Stimulated activated CD8-positive, alpha-beta memory T cell treated with anti-CD3 and anti-CD28 coated beads, Interleukin-4, amount 100 ng/mL, for 48 hours (primary cell): Measurements from ENCODE around the gene SLC13A1.
"Not testable (repeated sequence)": the region's sequence is repeated elsewhere in the genome, so short reads cannot be mapped to it uniquely, and the experiment has no call there.

Experiments used
- DNase-seq: peaks from one replicate; pipeline ENCODE4 v3.0.0-alpha.2; 2020

SLC13A1 gene, protein sequence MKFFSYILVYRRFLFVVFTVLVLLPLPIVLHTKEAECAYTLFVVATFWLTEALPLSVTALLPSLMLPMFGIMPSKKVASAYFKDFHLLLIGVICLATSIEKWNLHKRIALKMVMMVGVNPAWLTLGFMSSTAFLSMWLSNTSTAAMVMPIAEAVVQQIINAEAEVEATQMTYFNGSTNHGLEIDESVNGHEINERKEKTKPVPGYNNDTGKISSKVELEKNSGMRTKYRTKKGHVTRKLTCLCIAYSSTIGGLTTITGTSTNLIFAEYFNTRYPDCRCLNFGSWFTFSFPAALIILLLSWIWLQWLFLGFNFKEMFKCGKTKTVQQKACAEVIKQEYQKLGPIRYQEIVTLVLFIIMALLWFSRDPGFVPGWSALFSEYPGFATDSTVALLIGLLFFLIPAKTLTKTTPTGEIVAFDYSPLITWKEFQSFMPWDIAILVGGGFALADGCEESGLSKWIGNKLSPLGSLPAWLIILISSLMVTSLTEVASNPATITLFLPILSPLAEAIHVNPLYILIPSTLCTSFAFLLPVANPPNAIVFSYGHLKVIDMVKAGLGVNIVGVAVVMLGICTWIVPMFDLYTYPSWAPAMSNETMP

GRCh38 chr7:123199883-123200282 lies at the start of gene SLC13A1:
SLC13A1 (minus strand) TSS chr7:123199969; CDS start chr7:123199946, 23 bp downstream.
- DNase-seq: no peak

- DNase-seq: no peak
Observed at GRCh38 chr7:123244768-123245167, 45.0 kb upstream of the SLC13A1 start.

GRCh38 chr7:123242467-123243092 lies 42.8 kb upstream of the SLC13A1 start:
- DNase-seq: no peak

GRCh38 chr7:123241809-123242208 lies 42.0 kb upstream of the SLC13A1 start:
- no peak for DNase-seq

DNA sequence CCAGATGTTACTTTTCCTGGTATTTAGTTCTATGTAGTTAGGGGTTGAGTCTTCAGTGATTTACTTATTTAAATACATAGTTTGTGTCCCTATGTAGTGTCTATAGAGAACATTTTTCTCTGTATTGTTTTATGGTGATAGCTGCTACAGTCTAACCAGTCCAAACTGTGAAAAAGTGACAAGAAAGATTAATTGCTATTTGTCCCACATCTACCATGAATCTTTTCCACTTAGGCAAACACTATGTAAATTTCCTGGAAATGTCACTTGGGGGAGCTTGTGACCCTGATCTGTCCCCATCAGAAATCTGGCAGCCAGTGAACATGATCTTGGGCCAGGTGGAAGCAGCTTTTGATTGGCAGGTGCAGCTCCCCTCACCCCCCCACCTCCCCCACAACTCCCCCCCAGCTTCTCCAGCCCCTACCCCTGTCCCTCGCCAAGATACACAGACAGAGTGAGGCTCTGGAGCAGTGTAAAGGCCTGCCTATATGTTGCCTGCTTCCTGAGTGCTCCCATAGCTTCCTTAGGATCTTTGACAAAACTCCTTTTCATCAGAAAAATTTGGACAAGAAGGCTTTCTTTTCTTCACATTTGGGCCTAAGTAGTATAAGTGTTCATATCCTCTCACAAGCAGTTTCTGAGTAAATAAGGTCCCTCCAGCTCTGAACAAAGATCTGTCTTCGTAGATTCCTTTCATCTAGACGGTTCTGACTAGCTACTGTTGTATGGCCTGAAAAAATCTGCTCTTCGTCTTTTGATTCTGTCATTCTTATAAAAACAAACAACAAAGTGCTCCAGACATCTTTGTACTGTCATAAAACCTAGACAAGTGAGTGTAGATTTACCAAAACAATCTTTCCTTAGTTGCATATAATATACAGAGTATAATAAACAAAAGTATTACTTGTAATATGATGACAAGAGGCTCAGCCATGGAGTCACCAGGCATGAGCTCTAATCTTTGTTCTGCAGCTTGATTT lies 31.5 kb upstream of the SLC13A1 start:
- DNase-seq: no peak

DNA sequence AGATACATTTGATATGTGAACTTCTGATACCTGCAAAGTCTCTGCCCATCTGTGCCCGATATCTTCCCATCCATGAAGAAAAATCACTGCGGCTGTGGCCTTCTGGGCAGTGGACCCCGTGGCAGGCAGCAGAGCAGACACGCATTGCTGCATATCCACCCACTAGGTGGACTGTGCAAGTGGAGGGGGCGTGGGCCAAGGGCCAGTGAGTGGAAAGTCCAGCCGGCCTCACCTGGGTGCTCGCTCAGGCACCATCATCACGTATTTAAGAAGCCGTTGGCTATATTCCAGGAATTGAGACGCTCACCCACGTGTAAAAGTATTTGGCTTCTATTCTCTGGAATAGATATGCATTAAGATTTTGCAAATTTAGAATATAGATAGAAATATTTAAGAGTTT lies 30.8 kb upstream of the SLC13A1 start:
- DNase-seq: no peak

- DNase-seq: no peak
Observed at GRCh38 chr7:123230147-123230546, 30.4 kb upstream of the SLC13A1 start.

GRCh38 chr7:123229426-123229825 lies 29.7 kb upstream of the SLC13A1 start:
- DNase-seq: no peak

- not testable (repeated sequence) for DNase-seq
Observed at GRCh38 chr7:123227666-123228065, 27.9 kb upstream of the SLC13A1 start.

- DNase-seq: no peak
Observed at GRCh38 chr7:123220396-123220795, 20.6 kb upstream of the SLC13A1 start.

DNA sequence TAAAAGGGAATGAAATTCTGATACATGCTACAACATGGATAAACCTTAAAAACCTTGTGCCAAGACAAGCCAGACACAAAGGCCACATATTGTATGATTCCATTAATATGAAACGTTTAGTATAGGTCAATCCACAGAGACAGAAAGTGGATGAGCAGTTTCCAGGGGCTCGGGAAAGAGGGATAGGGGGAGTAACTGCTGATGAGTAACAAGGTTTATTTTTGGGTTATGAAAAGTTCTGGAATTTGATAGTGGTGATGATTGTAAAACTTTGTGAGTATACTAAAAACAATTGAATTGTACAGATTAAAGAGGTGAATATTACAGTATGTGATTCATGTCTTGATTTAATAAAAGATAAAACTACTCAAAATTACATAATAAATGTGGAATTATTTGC lies 19.1 kb upstream of the SLC13A1 start:
- no peak for DNase-seq

DNA sequence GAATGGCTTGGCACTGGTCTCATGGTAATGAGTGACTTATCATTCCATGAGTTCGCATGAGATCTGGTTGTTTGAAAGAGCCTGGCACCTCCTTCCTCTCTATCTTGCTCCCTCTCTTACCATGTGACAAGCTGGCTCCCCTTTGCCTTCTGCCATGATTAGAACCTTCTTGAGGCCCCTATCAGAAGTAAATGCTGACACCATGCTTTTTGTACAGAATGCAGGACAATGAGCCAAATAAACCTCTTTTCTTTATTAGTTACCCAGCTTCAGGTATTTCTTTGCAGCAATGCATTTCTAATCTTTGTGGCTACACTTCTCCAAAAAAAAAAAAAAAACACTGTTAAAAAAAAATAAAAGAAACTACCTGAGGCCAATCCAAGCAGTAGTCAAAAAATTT lies 17.1 kb upstream of the SLC13A1 start:
- no peak for DNase-seq

GRCh38 chr7:123215350-123215749 lies 15.6 kb upstream of the SLC13A1 start:
- DNase-seq: no peak

- DNase-seq: no peak
Observed at GRCh38 chr7:123211545-123211944, 11.8 kb upstream of the SLC13A1 start.

DNA sequence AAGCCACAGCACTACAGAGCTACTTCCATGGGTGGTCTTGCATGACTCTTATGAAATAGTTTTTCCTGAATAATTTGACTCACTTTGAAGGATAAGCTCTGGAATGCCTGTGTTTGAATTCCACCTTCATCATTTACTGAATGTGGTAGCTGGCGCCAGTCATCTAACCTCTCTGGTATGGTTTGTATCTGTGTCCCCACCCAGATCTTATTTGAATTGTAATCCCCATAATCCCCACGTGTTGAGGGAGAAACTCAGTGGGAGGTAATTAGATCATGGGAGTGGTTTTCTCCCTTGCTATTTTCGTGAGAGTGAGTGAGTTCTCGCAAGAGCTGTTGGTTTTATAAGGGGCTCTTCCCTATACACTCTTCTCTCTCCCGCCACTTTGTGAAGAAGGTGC lies 11.2 kb upstream of the SLC13A1 start:
- DNase-seq: no peak

DNA sequence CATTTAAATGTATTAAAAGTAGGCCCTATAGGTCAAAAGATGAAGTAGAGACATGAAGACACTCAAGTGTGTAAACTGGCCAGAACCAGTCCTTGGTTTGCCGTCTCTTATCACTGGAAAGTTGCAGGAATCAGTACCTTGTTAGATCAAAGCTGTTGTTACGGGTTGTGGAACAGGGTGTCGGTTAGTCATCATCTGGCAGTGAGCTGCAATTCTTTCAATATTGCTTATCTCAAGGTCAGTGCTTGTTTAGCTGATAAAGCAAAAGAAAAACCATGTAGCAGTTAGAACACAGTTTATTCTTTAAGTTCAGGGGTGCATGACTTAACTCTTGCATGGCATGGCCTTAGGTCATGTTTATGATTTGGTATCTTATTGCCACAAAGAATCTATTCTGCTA lies 10.0 kb upstream of the SLC13A1 start:
- no peak for DNase-seq

DNA sequence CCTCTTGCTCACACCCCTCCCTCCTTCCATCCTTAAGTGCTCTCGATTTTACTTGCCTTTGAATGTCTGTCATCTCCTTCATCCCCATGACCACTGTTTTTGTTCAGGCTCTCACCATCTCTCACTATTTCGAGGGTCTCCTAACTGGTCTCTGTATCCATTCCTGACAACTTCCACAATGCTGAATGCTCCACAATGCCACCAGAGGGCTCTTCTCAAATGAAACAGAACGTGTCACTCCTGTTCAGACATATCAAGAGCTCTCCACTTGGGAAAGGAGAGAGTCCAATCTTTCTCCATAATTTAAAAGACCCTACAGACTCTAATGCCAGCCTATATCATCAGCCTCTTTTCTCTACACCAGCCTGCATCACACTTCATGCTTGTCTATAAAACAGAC lies 9.0 kb upstream of the SLC13A1 start:
- DNase-seq: no peak

- no peak for DNase-seq
Observed at GRCh38 chr7:123204206-123204835, 4.6 kb upstream of the SLC13A1 start.

DNA sequence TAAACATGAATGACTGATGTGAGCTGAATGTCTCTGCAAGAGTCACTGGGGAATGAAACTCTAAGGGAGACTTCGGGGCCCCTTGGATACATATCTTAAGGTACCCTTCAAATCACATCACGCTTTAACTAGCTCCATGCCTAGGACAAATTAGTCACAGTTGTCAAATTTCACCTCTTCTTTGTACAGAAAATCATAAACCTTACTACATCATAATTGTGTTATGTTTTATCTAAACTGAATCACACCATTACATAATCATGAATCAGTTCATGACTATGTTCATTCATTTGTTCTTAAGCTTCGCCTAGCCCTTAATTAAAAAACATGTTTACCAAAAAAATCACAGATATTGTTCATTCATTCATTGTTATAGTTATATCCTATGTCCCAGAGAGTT lies 2.1 kb upstream of the SLC13A1 start:
- DNase-seq: no peak

- no peak for DNase-seq
Observed at GRCh38 chr7:123198668-123199652, 809 bp downstream of the SLC13A1 start.

GRCh38 chr7:123198111-123198510 lies 1.7 kb downstream of the SLC13A1 start:
- DNase-seq: no peak
